SJSA1 (cell line): ENCODE results near the gene SF3B4. TPM values are rescaled to one million over a fixed set of nuclear protein-coding genes. Genes with fewer than 3 reads are reported as not detected.
A peak's percentile ranks its signal among the peaks of the same experiment; 100 is the strongest.
"Not testable (repeated sequence)": the region's sequence is repeated elsewhere in the genome, so short reads cannot be mapped to it uniquely, and the experiment has no call there.

Experiments
- DNase-seq, 2 experiments: peaks; one replicate each; pipeline ENCODE4 v3.0.0-alpha.2; 2015 to 2020; ENCODE audit warnings: low spot score in 2 of 2, low read depth in 1 of 2
- H3K27ac ChIP-seq: fragments of 250-450 bp; sonication (Bioruptor Pico); 2 replicates; pipeline ENCODE4 v1.5.1; 2020; ENCODE audit warnings: mild to moderate bottlenecking, moderate library complexity
- H3K27me3 ChIP-seq: fragments of 250-450 bp; sonication (Bioruptor Pico); replicated peaks from 2 replicates; pipeline ENCODE4 v1.5.1; 2020; ENCODE audit warnings: mild to moderate bottlenecking, moderate library complexity
- H3K36me3 ChIP-seq: fragments of 250-450 bp; sonication (Bioruptor Pico); 2 replicates; pipeline ENCODE4 v1.5.1; 2020; ENCODE audit warnings: mild to moderate bottlenecking
- H3K4me1 ChIP-seq: fragments of 250-450 bp; sonication (Bioruptor Pico); replicated peaks from 2 replicates; pipeline ENCODE4 v1.6.1; 2021; ENCODE audit warnings: mild to moderate bottlenecking
- H3K4me3 ChIP-seq: fragments of 250-450 bp; sonication (Bioruptor Pico); 2 replicates; pipeline ENCODE4 v1.5.1; 2020; ENCODE audit warnings: mild to moderate bottlenecking
- H3K9me3 ChIP-seq: fragments of 250-450 bp; sonication (Bioruptor Pico); replicated peaks from 2 replicates; pipeline ENCODE4 v1.5.1; 2020; ENCODE audit warnings: mild to moderate bottlenecking
- total RNA-seq: library from RNA; depleted of rRNA; stranded (reverse); fragments of >200 nt; shearing (Covaris generic); gene quantifications from 2 replicates; pipeline ENCODE4 v1.2.3, GENCODE V29; 2014

Gene SF3B4
- total RNA-seq, 1 experiment from 2014 or later: 16.4 TPM

- Histone ChIP-seq H3K36me3 (no peaks in the 10 kb centered on the region), H3K4me3 (peak overlapping the region; percentile 46), H3K27me3 (no peaks in the 10 kb centered on the region), H3K27ac (peak overlapping the region; percentile 80), H3K9me3 (no peaks in the 10 kb centered on the region), H3K4me1 (peaks cover 21% of the 10 kb centered on the region)
- DNase-seq: peak; percentile 89 to 97
Observed at GRCh38 chr1:149888247-149888998, 39.2 kb downstream of the SF3B4 start.

GRCh38 chr1:149887456-149888246 is 40.0 kb downstream of the SF3B4 start:
- H3K27ac ChIP-seq: peak overlapping the region; percentile 80
- H3K36me3 ChIP-seq: no peaks in the 10 kb centered on the region
- H3K27me3 ChIP-seq: no peaks in the 10 kb centered on the region
- peaks cover 19% of the 10 kb centered on the region for H3K4me1 ChIP-seq
- no peaks in the 10 kb centered on the region for H3K9me3 ChIP-seq
- DNase-seq: peak in 1 of 2 experiments; percentile 91
- peak overlapping the region; percentile 46 for H3K4me3 ChIP-seq

- not testable (repeated sequence) for H3K27me3 ChIP-seq, DNase-seq, H3K9me3 ChIP-seq, H3K36me3 ChIP-seq
- Histone ChIP-seq H3K27ac (peak overlapping the region; percentile 80), H3K4me1 (peaks cover 19% of the 10 kb centered on the region), H3K4me3 (peak overlapping the region; percentile 46)
Observed at GRCh38 chr1:149887196-149887455, 40.5 kb downstream of the SF3B4 start.

GRCh38 chr1:149886396-149887195 is 41.0 kb downstream of the SF3B4 start:
- peak overlapping the region; percentile 46 for H3K4me3 ChIP-seq
- no peaks in the 10 kb centered on the region for H3K27me3 ChIP-seq
- H3K4me1 ChIP-seq: peaks cover 19% of the 10 kb centered on the region
- peak; percentile 94 to 97 for DNase-seq
- H3K9me3 ChIP-seq: no peaks in the 10 kb centered on the region
- H3K27ac ChIP-seq: peak overlapping the region; percentile 91
- no peaks in the 10 kb centered on the region for H3K36me3 ChIP-seq

- Histone ChIP-seq H3K4me3 (peak overlapping the region; percentile 46), H3K4me1 (peaks cover 19% of the 10 kb centered on the region), H3K27ac (peak overlapping the region; percentile 91)
- not testable (repeated sequence) for H3K27me3 ChIP-seq, DNase-seq, H3K36me3 ChIP-seq, H3K9me3 ChIP-seq
Observed at GRCh38 chr1:149886121-149886395, 41.5 kb downstream of the SF3B4 start.

- peak overlapping the region; percentile 46 for H3K4me3 ChIP-seq
- no peaks in the 10 kb centered on the region for H3K36me3 ChIP-seq
- no peaks in the 10 kb centered on the region for H3K9me3 ChIP-seq
- no peaks in the 10 kb centered on the region for H3K27me3 ChIP-seq
- peak overlapping the region; percentile 91 for H3K27ac ChIP-seq
- peaks cover 19% of the 10 kb centered on the region for H3K4me1 ChIP-seq
- peak; percentile 93 to 94 for DNase-seq
Observed at GRCh38 chr1:149885339-149886120, 42.1 kb downstream of the SF3B4 start.

- peak overlapping the region; percentile 46 for H3K4me3 ChIP-seq
- H3K27me3 ChIP-seq: no peaks in the 10 kb centered on the region
- peak overlapping the region; percentile 91 for H3K27ac ChIP-seq
- peaks cover 19% of the 10 kb centered on the region for H3K4me1 ChIP-seq
- no peaks in the 10 kb centered on the region for H3K9me3 ChIP-seq
- no peaks in the 10 kb centered on the region for H3K36me3 ChIP-seq
- no peak for DNase-seq
Observed at GRCh38 chr1:149884433-149885338, 42.9 kb downstream of the SF3B4 start.

GRCh38 chr1:149883598-149884247 is 43.9 kb downstream of the SF3B4 start:
- peaks cover 15% of the 10 kb centered on the region for H3K4me1 ChIP-seq
- H3K27ac ChIP-seq: peak overlapping the region; percentile 91; the same call in 1 of the 2 replicates
- DNase-seq: no peak
- H3K9me3 ChIP-seq: no peaks in the 10 kb centered on the region
- no peak overlapping the region for H3K4me3 ChIP-seq
- H3K27me3 ChIP-seq: no peaks in the 10 kb centered on the region
- no peaks in the 10 kb centered on the region for H3K36me3 ChIP-seq

GRCh38 chr1:149881876-149882275 is 45.7 kb downstream of the SF3B4 start:
- H3K9me3 ChIP-seq: no peaks in the 10 kb centered on the region
- no peak overlapping the region for H3K4me3 ChIP-seq
- no peak overlapping the region for H3K27ac ChIP-seq
- no peaks in the 10 kb centered on the region for H3K36me3 ChIP-seq
- H3K4me1 ChIP-seq: peaks cover 13% of the 10 kb centered on the region
- no peaks in the 10 kb centered on the region for H3K27me3 ChIP-seq
- DNase-seq: no peak

GRCh38 chr1:149879556-149879955 is 48.0 kb downstream of the SF3B4 start:
- no peak overlapping the region for H3K4me3 ChIP-seq
- H3K27me3 ChIP-seq: no peaks in the 10 kb centered on the region
- no peaks in the 10 kb centered on the region for H3K36me3 ChIP-seq
- no peak overlapping the region for H3K27ac ChIP-seq
- peaks cover 7% of the 10 kb centered on the region for H3K4me1 ChIP-seq
- no peaks in the 10 kb centered on the region for H3K9me3 ChIP-seq
- DNase-seq: no peak

GRCh38 chr1:149877211-149877946 is 50.2 kb downstream of the SF3B4 start:
- Histone ChIP-seq H3K36me3 (no peaks in the 10 kb centered on the region), H3K27me3 (no peaks in the 10 kb centered on the region), H3K4me3 (no peak overlapping the region), H3K4me1 (no peaks in the 10 kb centered on the region), H3K9me3 (no peaks in the 10 kb centered on the region), H3K27ac (no peak overlapping the region)
- DNase-seq: no peak
